PC-3 (cell line): Measurements from ENCODE around the gene BMP7. TPM values are rescaled to one million over a fixed set of nuclear protein-coding genes. Genes with fewer than 3 reads are reported as not detected.

Experiments
- ATAC-seq: fragments of 200-7000 bp; cut with Tn5 transposase; 2 replicates; pipeline ENCODE4 v1.9.1; 2020; ENCODE audit warnings: mild to moderate bottlenecking, moderate library complexity
- BruUV-seq: library from RNA; stranded (reverse); fragments of 400-500 nt; replicated peaks from 2 replicates; lab custom pipeline; 2021; lab: Mats Ljungman, UMichigan
- CTCF ChIA-PET: fragments of 300-600 bp; sonication (Branson Sonifier 250); formaldehyde crosslinking; loops from one replicate; lab custom pipeline; 2022; ENCODE audit warnings: antibody characterized with exemption; lab: Charles Lee
- POLR2A ChIA-PET: fragments of 300-600 bp; sonication (Branson Sonifier 250); formaldehyde crosslinking; loops from one replicate; lab custom pipeline; 2022; ENCODE audit warnings: antibody characterized with exemption; ENCODE audit not compliant: unreplicated experiment; lab: Charles Lee
- DNase-seq: peaks from one replicate; pipeline ENCODE4 v3.0.0-alpha.2; 2015
- H2AFZ ChIP-seq: fragments of 300-600 bp; sonication (generic); 2 replicates; pipeline ENCODE4 v1.6.0; 2016; ENCODE audit warnings: antibody characterized with exemption, low read length
- H3F3A ChIP-seq: fragments of 300-600 bp; sonication (generic); one replicate; pipeline ENCODE4 v1.6.0; 2017; ENCODE audit warnings: antibody characterized with exemption, low read length, control low read depth, mild to moderate bottlenecking; ENCODE audit not compliant: unreplicated experiment
- H3K27ac ChIP-seq: fragments of 300-600 bp; sonication (generic); 2 replicates; pipeline ENCODE4 v1.5.1; 2016; ENCODE audit warnings: mild to moderate bottlenecking, low read length
- H3K27me3 ChIP-seq: fragments of 300-600 bp; sonication (generic); 2 replicates; pipeline ENCODE4 v1.6.1; 2016; ENCODE audit warnings: low read length, mixed read lengths
- H3K36me3 ChIP-seq: fragments of 300-600 bp; sonication (generic); 2 replicates; pipeline ENCODE4 v1.6.1; 2016; ENCODE audit warnings: low read depth, mixed run types, low read length, mixed read lengths
- H3K4me1 ChIP-seq: fragments of 300-600 bp; sonication (generic); 2 replicates; pipeline ENCODE4 v1.5.1; 2016; ENCODE audit warnings: low read length; ENCODE audit not compliant: insufficient read depth
- H3K4me2 ChIP-seq: fragments of 300-600 bp; sonication (generic); 2 replicates; pipeline ENCODE4 v1.6.0; 2016; ENCODE audit warnings: low read length
- H3K4me3 ChIP-seq: fragments of 300-600 bp; sonication (generic); 2 replicates; pipeline ENCODE4 v1.5.1; 2016; ENCODE audit warnings: mild to moderate bottlenecking, low read length, mixed read lengths
- H3K79me2 ChIP-seq: fragments of 300-600 bp; sonication (generic); 2 replicates; pipeline ENCODE4 v1.6.1; 2017; ENCODE audit warnings: low read length, mixed read lengths
- H3K9ac ChIP-seq: fragments of 300-600 bp; sonication (generic); 2 replicates; pipeline ENCODE4 v1.6.0; 2016; ENCODE audit warnings: mild to moderate bottlenecking, low read length
- H3K9me2 ChIP-seq: fragments of 300-600 bp; sonication (generic); replicated peaks from 2 replicates; pipeline ENCODE4 v1.6.1; 2016; ENCODE audit warnings: mixed run types, low read length, mixed read lengths
- H3K9me3 ChIP-seq: fragments of 300-600 bp; sonication (generic); 2 replicates; pipeline ENCODE4 v1.6.1; 2016; ENCODE audit warnings: low read length, mixed read lengths
- H4K20me1 ChIP-seq: fragments of 300-600 bp; sonication (generic); 2 replicates; pipeline ENCODE4 v1.6.1; 2016; ENCODE audit warnings: low read length, mixed read lengths
- EZH2 ChIP-seq: fragments of 300-600 bp; sonication (generic); IDR thresholded peaks from one replicate; pipeline ENCODE4 v1.6.1; 2017; ENCODE audit warnings: antibody characterized with exemption, mild to moderate bottlenecking, low read length; ENCODE audit not compliant: unreplicated experiment
- EZH2phosphoT487 ChIP-seq: fragments of 300-600 bp; sonication (generic); IDR thresholded peaks from 2 replicates; pipeline ENCODE4 v1.6.1; 2018; ENCODE audit warnings: mild to moderate bottlenecking, antibody characterized with exemption, low read length, borderline replicate concordance
- intact Hi-C: fragments of 100-400 bp; cut with micrococcal nuclease; formaldehyde crosslinking; loops from 2 replicates; pipeline ENCODE4 v1.9.0; 2023
- total RNA-seq: library from RNA; depleted of rRNA; stranded (reverse); fragments of >200 nt; gene quantifications from 2 replicates; pipeline ENCODE4 v1.2.3, GENCODE V29; 2014
- TF ChIP-seq, protein P1 (sequence below): fragments of 300-600 bp; sonication (generic); conservative IDR thresholded peaks from 2 replicates; pipeline ENCODE4 v1.5.1; 2017; ENCODE audit warnings: antibody characterized with exemption, low read depth, mild to moderate bottlenecking, low read length

BMP7 gene
- total RNA-seq, 1 experiment from 2014 or later = not detected

DNA sequence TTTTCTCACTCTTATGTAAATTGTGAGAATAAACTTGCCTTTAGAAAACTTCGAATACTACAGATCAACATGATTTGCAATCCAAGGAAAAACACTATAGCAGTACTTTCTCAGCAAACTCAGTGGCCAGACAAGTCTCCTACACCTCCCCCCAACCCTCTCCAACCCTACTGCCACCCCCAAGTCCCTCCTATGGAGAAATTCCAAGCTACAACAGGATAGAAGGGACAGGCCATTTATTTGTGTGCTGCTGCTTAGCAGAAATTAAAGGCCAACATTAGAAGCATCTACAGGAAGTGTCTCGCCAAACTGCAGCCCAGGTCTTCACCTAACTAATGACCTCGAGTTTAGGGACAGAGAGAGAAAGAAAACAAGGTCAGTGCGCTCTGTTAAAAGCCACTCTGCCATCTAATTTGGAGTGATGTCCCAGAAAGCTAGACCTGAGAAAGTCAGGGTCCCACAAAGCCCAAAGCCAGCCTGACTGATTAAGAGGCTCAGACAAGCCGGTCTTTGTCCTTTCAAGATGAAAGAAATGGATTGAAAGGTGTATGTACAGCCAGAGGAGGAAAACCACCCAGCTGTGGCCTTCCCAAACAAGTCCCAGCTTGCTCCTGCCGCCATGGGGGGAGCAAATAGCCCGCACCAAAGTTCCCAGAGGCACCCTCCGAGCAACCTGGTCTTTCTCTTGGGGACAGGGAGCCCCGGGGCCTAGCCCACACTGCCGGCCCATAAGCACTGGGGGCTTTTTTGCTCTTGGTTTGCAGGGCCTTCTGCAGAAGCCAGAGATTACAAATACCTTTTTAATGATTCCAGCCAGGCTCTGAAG, 3.4 kb downstream of the BMP7 start:
- BruUV-seq = no TSS peak
- Histone ChIP-seq H3K79me2 (no peaks in the 10 kb centered on the region), H3F3A (no peaks in the 10 kb centered on the region), H3K27me3 (peaks cover 98% of the 10 kb centered on the region), H3K4me3 (no peak overlapping the region), H3K9me3 (no peaks in the 10 kb centered on the region), H3K4me1 (no peaks in the 10 kb centered on the region), H3K9me2 (no peaks in the 10 kb centered on the region), H3K4me2 (no peak overlapping the region), H3K36me3 (no peaks in the 10 kb centered on the region), H3K9ac (no peak overlapping the region), H4K20me1 (no peaks in the 10 kb centered on the region), H2AFZ (no peak overlapping the region), H3K27ac (no peak overlapping the region)
- TF ChIP-seq EZH2 = no peak
- TF ChIP-seq, protein P1, sequence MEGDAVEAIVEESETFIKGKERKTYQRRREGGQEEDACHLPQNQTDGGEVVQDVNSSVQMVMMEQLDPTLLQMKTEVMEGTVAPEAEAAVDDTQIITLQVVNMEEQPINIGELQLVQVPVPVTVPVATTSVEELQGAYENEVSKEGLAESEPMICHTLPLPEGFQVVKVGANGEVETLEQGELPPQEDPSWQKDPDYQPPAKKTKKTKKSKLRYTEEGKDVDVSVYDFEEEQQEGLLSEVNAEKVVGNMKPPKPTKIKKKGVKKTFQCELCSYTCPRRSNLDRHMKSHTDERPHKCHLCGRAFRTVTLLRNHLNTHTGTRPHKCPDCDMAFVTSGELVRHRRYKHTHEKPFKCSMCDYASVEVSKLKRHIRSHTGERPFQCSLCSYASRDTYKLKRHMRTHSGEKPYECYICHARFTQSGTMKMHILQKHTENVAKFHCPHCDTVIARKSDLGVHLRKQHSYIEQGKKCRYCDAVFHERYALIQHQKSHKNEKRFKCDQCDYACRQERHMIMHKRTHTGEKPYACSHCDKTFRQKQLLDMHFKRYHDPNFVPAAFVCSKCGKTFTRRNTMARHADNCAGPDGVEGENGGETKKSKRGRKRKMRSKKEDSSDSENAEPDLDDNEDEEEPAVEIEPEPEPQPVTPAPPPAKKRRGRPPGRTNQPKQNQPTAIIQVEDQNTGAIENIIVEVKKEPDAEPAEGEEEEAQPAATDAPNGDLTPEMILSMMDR = no peak
- no peak for TF ChIP-seq EZH2phosphoT487
- POLR2A ChIA-PET = no interaction called here
- CTCF ChIA-PET = no interaction called here
- ATAC-seq = no peak
- intact Hi-C loops = no loop called here
- no peak for DNase-seq

DNA sequence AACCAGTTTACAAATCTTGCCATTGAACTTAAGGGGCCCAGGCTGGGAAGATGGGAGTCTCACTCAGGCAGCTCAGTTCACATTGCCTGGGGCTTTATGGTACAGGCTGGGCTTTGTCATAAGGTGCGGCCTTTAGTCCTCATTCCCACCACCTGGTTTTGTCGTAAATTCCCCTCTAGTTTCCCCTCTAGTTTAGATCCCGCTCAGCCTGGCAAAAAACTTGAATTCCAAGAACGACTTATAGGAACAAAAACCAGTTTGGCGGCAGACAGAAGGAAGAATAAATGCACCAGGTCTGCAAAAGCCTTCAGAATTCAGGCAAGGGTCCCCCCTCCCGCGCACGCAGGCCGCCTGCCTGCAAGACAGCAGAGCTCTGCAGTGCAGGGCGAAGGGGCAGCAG, 4.1 kb downstream of the BMP7 start:
- CTCF ChIA-PET = no interaction called here
- DNase-seq (no peak), ATAC-seq (no peak)
- no peaks in the 10 kb centered on the region for H4K20me1 ChIP-seq
- POLR2A ChIA-PET = no interaction called here
- no peaks in the 10 kb centered on the region for H3K4me1 ChIP-seq
- peaks cover 98% of the 10 kb centered on the region for H3K27me3 ChIP-seq
- no TSS peak for BruUV-seq
- no peak for TF ChIP-seq EZH2
- TF ChIP-seq EZH2phosphoT487 = no peak
- TF ChIP-seq, protein P1 = no peak
- no peaks in the 10 kb centered on the region for H3K36me3 ChIP-seq
- H3K9me2 ChIP-seq = no peaks in the 10 kb centered on the region
- intact Hi-C loops = no loop called here
- no peaks in the 10 kb centered on the region for H3F3A ChIP-seq
- no peak overlapping the region for H3K9ac ChIP-seq
- no peaks in the 10 kb centered on the region for H3K9me3 ChIP-seq
- H3K27ac ChIP-seq = no peak overlapping the region
- H3K4me3 ChIP-seq = no peak overlapping the region
- no peak overlapping the region for H3K4me2 ChIP-seq
- no peak overlapping the region for H2AFZ ChIP-seq
- H3K79me2 ChIP-seq = no peaks in the 10 kb centered on the region
